MCF 10A (cell line): ENCODE data around the gene TRPM3. TPM values are rescaled to one million over a fixed set of nuclear protein-coding genes. Genes with fewer than 3 reads are reported as not detected.

ENCODE experiments used
- BruUV-seq: library from RNA; stranded (reverse); fragments of 400-500 nt; replicated peaks from 2 replicates; lab custom pipeline; 2021; lab: Mats Ljungman, UMichigan
- CTCF ChIA-PET: fragments of 300-600 bp; sonication (Branson Sonifier 250); formaldehyde crosslinking; extraction: SDS; loops from one replicate; lab custom pipeline; 2021; ENCODE audit warnings: antibody characterized with exemption, inconsistent platforms; lab: Yijun Ruan, JAX
- POLR2A ChIA-PET: fragments of 300-600, 350-650 bp; sonication (Branson Sonifier 250); formaldehyde crosslinking; extraction: SDS; loops from one replicate; lab custom pipeline; 2020; ENCODE audit warnings: antibody characterized with exemption, inconsistent platforms; lab: Yijun Ruan, JAX
- DNase-seq: peaks from one replicate; pipeline ENCODE4 v3.0.0-alpha.2; 2018; ENCODE audit not compliant: unreplicated experiment
- H3K27ac Mint-ChIP-seq: one replicate; pipeline ENCODE4 v1.8.0; 2022; ENCODE audit warnings: mild to moderate bottlenecking, low read depth, mixed read lengths; ENCODE audit not compliant: unreplicated experiment
- H3K27me3 Mint-ChIP-seq: one replicate; pipeline ENCODE4 v1.8.0; 2022; ENCODE audit warnings: mixed read lengths; ENCODE audit not compliant: insufficient read depth, unreplicated experiment
- H3K36me3 Mint-ChIP-seq: one replicate; pipeline ENCODE4 v1.8.0; 2022; ENCODE audit warnings: mild to moderate bottlenecking, moderate library complexity, mixed read lengths; ENCODE audit not compliant: insufficient read depth, unreplicated experiment
- H3K4me1 Mint-ChIP-seq: one replicate; pipeline ENCODE4 v1.8.0; 2022; ENCODE audit warnings: mixed read lengths; ENCODE audit not compliant: insufficient read depth, unreplicated experiment
- H3K4me3 Mint-ChIP-seq: one replicate; pipeline ENCODE4 v1.8.0; 2022; ENCODE audit warnings: mild to moderate bottlenecking, moderate library complexity, mixed read lengths; ENCODE audit not compliant: unreplicated experiment
- H3K9me3 Mint-ChIP-seq: one replicate; pipeline ENCODE4 v1.8.0; 2022; ENCODE audit warnings: mixed read lengths; ENCODE audit not compliant: unreplicated experiment
- intact Hi-C: fragments of 100-400 bp; cut with micrococcal nuclease; formaldehyde crosslinking; loops from 2 replicates; pipeline ENCODE4 v1.14.1; 2022
- total RNA-seq: library from RNA; stranded (reverse); gene quantifications from 2 replicates; pipeline ENCODE4 v1.2.3, GENCODE V29; 2022
- TF ChIP-seq, protein P1 (sequence below): fragments of 200-600 bp; IDR thresholded peaks from one replicate; pipeline ENCODE4 v1.8.0; 2022; ENCODE audit warnings: antibody characterized with exemption, mild to moderate bottlenecking; ENCODE audit not compliant: unreplicated experiment

The TRPM3 gene
- total RNA-seq, 1 experiment from 2014 or later = 0.44 TPM

DNA sequence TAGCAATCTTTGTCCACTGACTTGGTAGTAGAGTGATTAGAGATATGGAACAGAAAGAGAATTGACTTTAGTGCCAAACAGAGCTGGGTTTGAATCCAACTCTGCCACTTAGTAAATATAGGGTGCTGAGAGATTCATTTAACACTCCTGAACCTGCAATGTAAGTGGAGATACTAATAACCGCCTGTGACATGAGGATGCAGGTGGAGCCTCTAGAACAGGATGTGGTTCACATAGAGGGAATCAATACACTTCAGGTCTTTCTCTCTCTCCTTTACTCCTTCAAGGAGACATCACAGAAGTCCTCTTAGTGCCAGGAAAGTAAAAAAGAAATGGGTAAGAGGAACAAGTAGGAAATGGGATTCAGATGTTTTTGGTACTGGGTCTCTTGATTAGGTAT is 49.8 kb downstream of the TRPM3 start:
- Mint-ChIP-seq H3K4me1 (no peaks in the 10 kb centered on the region), H3K27ac (no peak overlapping the region), H3K4me3 (no peak overlapping the region), H3K36me3 (no peaks in the 10 kb centered on the region), H3K9me3 (no peaks in the 10 kb centered on the region), H3K27me3 (peaks cover 35% of the 10 kb centered on the region)
- CTCF ChIA-PET = no interaction called here
- POLR2A ChIA-PET = no interaction called here
- no peak for DNase-seq
- TF ChIP-seq, protein P1, sequence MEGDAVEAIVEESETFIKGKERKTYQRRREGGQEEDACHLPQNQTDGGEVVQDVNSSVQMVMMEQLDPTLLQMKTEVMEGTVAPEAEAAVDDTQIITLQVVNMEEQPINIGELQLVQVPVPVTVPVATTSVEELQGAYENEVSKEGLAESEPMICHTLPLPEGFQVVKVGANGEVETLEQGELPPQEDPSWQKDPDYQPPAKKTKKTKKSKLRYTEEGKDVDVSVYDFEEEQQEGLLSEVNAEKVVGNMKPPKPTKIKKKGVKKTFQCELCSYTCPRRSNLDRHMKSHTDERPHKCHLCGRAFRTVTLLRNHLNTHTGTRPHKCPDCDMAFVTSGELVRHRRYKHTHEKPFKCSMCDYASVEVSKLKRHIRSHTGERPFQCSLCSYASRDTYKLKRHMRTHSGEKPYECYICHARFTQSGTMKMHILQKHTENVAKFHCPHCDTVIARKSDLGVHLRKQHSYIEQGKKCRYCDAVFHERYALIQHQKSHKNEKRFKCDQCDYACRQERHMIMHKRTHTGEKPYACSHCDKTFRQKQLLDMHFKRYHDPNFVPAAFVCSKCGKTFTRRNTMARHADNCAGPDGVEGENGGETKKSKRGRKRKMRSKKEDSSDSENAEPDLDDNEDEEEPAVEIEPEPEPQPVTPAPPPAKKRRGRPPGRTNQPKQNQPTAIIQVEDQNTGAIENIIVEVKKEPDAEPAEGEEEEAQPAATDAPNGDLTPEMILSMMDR = no peak
- BruUV-seq = no TSS peak
- intact Hi-C loops = no loop called here

DNA sequence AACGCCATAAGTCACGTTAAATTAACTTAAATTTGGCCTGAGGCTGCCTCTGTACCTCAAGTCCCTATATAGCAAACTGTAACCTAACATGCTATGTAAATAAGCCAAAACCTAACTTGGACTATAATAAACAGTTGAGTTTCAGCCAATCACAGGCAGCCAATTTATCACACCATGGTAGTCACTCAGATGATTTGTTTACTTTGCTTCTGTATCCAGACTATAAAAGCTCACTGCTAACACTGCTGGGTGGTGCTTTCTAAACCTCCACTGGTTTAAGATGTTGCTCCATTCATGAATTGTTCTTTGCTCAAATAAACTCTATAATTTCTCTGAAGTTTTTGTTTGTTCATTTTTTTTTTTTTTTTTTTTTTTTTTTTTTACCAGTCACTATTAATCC is 62.8 kb downstream of the TRPM3 start:
- Mint-ChIP-seq H3K27me3 (peaks cover 50% of the 10 kb centered on the region), H3K36me3 (no peaks in the 10 kb centered on the region), H3K27ac (no peak overlapping the region), H3K4me1 (no peaks in the 10 kb centered on the region), H3K4me3 (no peak overlapping the region), H3K9me3 (no peaks in the 10 kb centered on the region)
- TF ChIP-seq, protein P1 = no peak
- CTCF ChIA-PET = interaction anchor here (1.1 kb wide), 1 partner anchor 226 kb away, joined by 3 read pairs; no protein-coding TSS in a partner anchor
- POLR2A ChIA-PET = no interaction called here
- no peak for DNase-seq
- BruUV-seq = no TSS peak
- intact Hi-C loops = no loop called here

DNA sequence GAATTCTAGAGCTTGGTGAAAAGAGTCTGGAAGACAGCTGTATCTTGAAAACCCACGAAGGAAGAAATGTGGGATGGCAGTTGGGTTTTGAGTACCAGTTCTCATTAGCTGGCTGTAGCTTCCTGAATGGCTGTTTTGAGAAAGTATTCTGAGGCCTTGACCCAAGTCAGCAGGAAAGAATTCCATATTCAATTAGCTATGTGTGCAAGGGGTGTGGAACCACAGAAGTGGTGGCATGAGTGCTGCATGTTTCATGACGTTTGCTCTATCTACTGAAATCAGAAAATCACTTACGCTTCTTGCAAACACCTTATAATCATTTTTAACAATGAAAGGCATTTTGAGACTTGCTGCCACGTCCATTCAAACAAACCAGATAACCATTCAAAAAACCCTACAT is 69.1 kb downstream of the TRPM3 start:
- DNase-seq = no peak
- Mint-ChIP-seq H3K27me3 (peaks cover 32% of the 10 kb centered on the region), H3K27ac (no peak overlapping the region), H3K4me1 (no peaks in the 10 kb centered on the region), H3K36me3 (no peaks in the 10 kb centered on the region), H3K4me3 (no peak overlapping the region), H3K9me3 (no peaks in the 10 kb centered on the region)
- intact Hi-C loops = no loop called here
- no TSS peak for BruUV-seq
- TF ChIP-seq, protein P1 = no peak
- ChIA-PET POLR2A (interaction anchor here (0.7 kb wide), 1 partner anchor 742 kb away, joined by 4 read pairs; no protein-coding TSS in a partner anchor), CTCF (no interaction called here)

DNA sequence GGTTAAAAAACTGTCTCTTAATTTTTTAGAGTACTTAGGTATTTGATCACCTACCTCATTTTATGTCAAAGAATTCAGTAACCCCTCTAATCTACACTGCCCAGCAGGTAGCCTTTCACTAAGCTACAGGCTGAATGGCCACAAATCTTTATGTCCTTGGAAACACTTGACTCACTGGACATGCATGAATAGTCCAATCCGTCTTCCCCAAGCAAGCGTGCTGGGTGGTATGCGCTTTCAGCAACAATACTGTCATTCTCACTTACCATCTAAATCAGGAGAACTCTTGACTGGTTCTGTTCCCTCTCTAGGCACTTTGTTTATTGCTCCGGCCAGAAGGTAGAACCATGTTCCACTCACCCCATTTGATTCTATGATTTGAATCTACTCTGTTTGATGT is 73.1 kb downstream of the TRPM3 start:
- CTCF ChIA-PET = no interaction called here
- no peak overlapping the region for H3K4me3 Mint-ChIP-seq
- H3K9me3 Mint-ChIP-seq = no peaks in the 10 kb centered on the region
- POLR2A ChIA-PET = no interaction called here
- peaks cover 32% of the 10 kb centered on the region for H3K27me3 Mint-ChIP-seq
- no peak for DNase-seq
- H3K4me1 Mint-ChIP-seq = no peaks in the 10 kb centered on the region
- intact Hi-C loops = no loop called here
- no TSS peak for BruUV-seq
- TF ChIP-seq, protein P1 = no peak
- H3K36me3 Mint-ChIP-seq = no peaks in the 10 kb centered on the region
- H3K27ac Mint-ChIP-seq = no peak overlapping the region
